Measurements from ENCODE around the gene AMBRA1.

Gene AMBRA1

DNA sequence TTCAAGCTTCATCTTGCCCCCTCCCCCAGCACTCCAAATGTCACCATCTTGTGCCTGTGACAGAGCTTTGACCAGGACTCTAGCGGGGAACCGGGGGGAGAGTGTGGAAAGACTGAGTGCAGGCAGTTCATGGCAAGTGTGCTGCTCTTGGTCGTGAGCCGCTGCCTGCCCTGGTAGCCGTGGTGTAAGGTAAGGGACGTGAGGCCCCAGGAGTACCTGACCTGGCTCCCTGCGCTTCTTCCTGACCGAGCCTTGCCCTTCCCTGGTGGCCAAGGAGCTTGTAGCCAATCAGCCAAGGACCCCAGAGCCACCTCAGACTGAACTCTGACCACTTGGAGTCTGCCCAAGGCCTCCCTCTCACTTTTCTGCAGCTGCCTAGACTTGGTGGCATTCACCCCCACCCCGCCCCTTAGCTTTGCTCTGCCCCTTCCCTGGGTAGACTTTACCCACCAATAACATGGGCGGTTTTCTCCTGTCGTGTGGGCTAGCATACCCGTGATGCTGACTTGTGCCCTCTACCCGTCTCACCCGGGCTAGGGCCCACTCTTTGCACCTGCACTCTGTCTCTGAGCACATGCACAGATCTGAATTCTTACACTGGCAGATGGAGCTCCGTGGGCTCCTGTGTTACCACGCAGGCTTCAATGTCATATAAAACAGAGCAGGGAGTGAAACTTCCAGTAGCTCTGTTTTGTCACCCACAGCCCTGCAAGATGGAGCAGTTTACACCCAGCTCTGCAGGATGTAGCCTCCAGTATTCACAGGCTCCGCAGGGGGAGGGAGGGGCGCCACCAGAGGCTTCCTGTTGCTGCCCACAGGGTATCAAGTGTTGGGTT is 245.0 kb downstream of the AMBRA1 start:
- peak overlapping the region; percentile 75 for H3K4me3 ChIP-seq (ENCODE audit: low read depth, low read length)
- DNase-seq (ENCODE audit: low read depth), result no peak

DNA sequence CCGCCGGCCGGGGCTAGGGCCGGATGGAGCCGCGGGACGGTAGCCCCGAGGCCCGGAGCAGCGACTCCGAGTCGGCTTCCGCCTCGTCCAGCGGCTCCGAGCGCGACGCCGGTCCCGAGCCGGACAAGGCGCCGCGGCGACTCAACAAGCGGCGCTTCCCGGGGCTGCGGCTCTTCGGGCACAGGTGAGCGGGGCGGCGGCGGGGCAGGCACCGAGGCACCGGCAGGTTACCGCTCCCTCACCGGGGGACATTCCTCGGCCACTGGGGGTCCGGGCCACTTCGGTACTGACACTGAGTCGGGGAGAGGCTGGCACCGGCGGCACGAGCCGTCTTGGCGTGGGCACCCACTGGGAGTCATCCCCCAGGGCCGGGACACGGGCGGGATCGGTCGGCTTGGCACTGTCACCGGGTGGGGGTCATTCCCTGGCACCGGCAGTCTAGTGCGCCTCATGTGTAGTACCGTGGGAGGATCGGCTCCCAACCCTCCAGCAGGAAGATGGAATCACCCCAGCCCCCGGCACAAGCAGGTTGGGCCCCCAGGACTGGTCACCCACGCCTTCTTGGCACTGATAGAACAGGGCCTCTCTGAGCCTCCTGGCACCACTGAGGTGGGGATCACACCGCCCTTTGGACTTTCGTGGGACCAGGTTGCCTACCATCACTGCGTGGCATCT is 246.0 kb downstream of the AMBRA1 start:
- peak overlapping the region; percentile 75 for H3K4me3 ChIP-seq (ENCODE audit: low read depth, low read length)
- DNase-seq (ENCODE audit: low read depth), result no peak

DNA sequence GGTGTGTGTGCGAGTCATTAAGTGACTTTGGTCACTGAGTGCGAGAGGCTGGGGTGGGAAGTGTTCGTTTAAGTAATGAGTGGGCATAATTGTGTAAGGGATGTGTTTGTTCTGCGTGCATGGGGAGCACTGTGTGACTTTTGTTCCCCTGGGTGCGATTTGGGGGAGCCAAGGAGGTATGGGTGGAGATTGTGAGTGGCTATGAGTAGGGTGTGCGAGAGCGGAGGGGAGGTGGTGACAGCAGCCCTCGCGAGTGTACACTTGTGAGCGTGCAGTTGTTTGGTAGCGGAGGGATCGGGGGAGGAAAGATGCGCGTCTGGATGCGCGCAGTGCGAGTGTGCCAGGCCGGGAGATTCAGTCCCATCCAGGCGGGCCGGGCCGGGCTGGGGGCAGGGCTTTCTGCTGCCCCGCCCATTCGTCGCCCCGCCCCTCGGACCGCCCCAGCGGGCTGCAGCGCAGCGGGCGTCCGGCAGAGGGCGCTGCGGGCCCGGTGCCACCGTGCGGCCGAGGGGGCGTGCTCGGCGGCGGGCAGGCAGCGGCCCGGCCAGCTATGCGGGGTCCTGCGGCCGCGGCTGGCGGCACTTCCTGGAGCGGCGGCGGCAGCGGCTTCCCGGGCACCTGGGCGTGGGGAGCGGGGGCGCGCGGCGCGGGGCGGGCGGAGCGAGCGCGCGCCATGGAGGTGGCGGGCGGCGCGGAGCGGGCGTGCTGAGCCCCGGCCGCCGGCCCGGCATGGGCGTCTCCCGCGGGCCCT is 246.8 kb downstream of the AMBRA1 start, which contains the start of gene DGKZ:
Gene DGKZ, plus strand, starts transcription at position 578 of the 751 bp plus-strand sequence. CDS start 197 bp downstream, outside the sequence.
- H3K4me3 ChIP-seq (ENCODE audit: low read depth, low read length), result peak within 1 kb of the TSS; percentile 75
- DNase-seq (ENCODE audit: low read depth), result no peak
